Measurements from ENCODE around the gene CDYL2.

Gene CDYL2

DNA sequence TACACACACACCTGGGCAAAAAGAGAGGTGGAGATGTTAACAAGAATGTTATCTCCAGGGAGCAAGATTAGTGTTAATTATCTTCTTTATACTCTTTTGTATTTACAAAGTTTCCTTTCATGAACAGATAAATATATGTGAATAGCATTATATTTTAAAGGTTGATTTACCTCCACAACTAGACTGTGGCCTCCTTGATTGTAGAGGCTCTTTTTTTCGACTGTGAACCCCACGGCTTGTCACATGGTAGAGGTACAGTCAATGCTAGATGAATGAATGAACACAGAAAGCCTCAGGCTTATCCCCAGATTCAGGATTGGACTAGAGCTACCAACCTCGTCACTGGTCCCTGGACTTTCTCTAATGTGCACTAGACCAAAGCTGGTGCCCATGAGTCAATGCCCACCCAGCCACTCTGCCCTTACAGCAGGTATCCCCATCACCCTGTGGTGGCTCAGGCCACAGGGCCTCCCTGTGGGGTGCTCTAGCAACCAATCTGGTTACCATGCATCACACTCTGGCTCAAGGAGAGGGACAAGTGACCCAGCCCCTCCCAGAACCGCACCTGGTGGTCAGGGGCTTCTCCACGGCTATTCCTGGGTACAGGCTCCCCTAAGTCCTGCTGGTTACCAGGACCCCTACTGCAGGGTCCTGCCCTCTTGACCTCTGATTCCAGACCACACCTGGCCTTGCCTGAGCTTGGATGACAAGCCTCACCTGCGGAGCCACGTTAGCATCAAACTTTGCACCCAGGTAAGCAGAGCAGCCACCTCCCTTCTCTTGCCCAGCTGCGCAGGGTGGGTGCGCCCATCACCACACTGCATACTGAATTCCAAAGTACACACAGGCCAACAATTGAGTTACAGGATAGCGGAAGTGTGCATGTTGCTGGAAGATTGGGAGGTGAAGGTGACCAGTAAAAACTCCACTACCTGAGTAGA, 101.0 kb downstream of the CDYL2 start:
- no peak for DNase-seq

DNA sequence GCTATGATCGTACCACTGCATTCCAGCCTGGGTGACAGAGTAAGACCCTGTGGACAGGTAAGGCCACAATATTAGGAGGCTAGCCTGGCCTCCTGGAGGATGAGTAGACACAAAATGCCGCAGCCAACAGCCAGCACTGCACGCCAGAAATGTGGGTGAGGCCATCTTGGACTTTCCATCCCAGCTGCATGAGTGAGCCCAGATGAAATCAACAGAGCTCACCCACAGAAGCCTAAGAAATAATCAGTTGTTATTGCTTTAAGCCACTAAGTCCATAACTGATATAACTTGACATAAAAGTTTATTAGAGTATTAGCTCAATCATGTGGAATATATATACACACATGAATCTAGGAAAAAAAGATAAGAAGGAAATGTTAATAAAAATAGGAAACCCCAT, 101.7 kb downstream of the CDYL2 start:
- no peak for DNase-seq

DNA sequence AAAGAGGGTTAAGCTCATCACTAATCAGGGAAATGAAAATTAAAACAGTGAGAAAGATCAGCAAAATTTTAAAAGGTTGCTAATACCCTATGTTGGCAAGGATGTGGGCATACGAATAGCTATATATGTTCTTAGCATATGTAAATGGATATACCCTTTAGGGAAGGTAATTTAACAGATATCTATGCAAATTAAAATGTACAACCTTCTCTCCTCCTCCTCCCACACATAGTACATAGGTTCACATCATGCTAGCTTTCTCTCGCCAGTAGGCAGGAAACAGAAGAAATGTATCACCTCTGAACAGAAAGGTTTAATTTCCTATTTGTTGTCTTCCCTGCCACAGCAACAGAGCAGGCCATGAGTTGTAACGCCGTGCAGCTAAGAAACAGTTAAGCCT, 103.8 kb downstream of the CDYL2 start:
- no peak for DNase-seq

DNA sequence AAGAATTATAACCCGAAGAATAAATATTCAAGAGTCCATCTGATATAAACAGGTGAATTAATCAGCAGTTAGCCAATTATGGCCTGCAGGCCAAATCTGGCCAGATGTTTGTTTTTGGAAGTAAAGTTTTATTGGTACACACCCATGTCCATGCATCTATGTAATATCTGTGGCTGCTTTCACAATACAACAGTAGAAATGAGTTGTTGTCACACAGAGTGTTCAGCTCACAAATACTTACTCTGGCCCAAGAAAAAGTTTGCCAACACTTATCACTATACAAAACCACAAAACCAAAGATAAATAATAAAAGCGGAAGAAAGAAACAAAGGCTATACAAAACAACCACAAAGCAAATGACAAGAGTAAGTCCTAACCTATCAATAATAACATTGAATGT, 109.4 kb downstream of the CDYL2 start:
- DNase-seq: no peak

DNA sequence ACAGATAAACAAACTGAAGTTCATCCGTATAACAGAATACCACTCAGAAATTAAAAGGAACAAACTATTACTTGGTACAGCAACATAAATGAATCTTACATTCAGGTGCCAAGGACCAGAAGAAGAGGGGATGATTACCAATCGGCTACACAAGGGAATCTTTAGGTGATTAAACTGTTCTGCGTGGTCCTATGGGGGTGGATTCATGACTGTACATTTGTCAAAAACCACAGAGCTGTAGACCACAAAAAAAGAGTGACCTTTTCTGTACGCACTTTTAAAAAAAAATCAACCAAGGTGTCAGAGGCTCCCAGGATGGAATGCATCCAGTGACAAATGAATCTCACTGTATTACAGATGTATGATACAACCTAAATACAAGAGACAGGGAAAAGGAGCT, 110.8 kb downstream of the CDYL2 start:
- no peak for DNase-seq

DNA sequence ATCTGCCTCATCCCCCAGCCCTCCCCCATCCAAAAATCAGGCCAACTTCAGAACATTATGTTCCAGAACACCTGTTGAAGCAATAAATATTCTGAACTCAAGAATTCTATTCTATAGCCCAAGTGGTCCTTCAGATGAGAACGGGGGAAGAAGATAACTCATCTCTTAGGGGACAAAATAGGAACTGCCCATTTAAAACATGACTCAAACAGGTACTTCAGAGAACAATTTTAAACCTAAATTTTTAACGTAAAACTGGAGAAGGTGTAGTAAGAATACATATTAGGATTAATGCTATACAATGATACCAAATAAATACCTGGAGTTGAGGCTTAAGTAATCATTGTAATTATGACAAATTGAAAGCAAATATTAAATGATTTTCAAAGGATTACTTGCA, 112.1 kb downstream of the CDYL2 start:
- no peak for DNase-seq

DNA sequence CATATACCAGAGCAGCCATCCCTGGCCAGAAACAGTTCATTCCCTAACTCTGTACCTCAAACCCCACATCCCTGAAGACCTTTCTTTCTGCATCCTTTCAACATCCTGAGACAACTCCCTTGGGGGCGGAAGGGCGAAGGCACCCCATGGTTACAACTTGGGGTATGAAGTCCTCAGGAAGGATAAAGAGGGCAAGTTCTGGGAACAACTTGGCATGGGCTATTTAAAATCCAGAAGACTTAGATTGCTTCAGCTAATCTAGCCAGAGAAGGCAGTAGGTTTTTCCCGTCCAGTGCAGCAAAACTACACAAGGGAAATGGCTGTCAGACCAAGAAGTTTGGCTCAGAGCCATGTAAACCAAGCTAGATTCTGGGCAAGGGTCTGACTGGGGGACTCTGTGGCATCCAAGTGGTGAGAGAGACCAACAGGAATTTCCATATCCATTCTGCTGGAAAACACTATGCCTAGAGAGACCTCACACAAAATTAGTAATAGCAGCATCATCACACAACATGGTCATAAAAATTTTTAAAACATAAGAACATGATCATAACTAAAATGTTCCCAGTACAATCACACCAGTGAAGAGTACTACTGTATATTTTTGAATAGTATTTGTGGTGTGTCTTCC, 113.2 kb downstream of the CDYL2 start:
- no peak for DNase-seq

DNA sequence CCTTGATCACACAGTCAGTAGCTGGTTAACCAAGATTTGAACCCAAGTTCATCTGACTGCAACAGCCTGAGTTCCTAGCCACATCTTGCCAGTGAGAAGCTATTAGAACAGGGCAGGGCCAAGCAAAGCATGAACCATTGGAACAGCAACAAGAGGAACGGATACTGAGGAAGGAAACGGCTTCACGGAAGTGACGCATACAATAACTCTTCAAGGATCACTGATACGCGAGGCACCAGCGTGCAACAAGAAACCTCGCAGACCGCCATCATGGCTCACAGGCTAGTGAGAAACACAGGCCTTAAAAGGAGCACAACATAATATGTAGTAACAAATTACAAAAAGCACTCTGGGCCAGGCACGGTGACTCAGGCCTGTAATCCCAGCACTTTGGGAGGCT, 114.9 kb downstream of the CDYL2 start:
- DNase-seq: no peak

DNA sequence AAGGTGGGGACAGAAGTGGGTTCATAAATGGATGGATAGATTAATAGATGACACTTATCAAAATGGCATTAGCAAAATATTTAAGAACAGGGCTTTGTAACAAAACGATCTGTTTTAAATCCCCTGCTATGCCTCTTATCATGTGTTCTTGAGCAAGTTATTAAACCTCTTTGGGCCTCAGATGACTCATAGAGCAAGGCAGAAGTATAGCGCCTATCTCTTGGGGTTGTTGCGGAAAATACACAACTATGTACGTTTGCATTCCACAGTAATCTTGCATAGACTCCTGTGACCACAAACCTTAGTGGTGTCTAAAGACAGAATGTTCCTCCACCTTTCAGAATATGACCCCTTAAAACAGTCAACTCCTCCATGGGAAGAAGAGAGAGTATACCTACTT, 116.8 kb downstream of the CDYL2 start:
- DNase-seq: no peak

DNA sequence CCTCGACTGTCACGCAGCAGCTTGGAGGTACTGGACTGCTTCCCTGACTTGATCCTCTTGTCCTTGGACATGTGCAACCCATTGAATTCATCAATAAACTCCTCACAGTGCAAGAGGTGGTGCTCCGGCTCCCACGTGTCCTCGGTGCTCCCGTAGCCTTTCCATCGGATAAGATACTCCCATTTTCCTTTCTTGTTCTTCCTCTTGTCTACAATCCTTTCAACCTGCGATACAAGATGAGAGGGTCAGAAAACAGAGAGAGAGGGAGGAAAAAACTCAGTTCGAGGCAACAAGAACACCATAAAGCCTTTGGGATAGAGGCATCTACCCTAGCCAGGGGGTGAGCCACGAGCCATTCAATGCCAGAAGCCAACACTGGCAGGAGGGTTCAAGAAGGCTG, 119.5 kb downstream of the CDYL2 start:
- no peak for DNase-seq

DNA sequence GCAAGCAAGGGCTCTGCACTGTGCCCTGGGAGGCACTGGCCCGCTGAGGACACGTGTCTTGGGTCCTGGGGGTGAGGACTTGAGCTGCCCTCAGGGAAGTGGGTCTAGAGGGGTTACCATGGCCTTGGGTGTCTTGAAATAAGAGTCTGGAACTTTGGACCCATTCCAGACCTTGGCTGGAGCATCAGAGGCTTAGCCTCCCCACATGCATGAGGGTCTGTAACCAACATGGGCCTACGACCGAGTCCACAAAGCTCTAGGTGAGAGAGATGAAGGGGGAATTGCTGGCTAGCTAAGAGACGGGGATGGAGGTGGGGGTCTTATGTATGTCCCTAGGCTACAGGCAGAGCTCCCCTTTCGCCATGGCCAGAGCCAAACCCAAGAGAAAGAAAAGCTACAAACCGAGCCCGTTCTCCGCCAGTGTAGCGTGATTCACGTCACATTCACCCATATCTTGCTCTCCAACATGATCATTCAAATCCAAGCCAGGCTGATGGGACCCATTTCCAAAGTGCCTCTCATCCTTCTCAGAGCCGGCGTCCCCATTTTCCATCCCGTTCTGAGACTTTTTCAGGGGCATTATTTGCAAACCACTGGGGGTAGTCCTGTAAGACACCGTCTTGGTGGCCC, 120.1 kb downstream of the CDYL2 start:
- DNase-seq: no peak

DNA sequence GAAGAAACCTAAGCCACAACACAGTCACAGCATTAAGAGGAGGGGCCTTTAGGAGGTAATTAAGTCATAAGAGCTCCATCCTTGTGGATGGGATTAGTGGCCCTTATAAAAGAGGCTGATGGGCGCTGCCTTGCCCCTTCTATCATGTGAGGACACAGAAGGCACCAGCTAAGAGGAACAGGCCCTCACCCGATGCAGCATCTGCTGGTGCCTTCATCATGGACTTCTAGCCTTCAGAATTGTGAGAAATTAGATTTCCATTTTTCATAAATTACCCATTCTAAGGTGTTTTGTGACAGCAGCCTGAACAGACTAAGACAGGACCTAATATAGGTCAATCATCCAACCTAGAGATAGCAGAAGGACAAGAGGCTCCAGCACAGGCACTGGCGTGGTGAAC, 120.8 kb downstream of the CDYL2 start:
- DNase-seq: no peak

DNA sequence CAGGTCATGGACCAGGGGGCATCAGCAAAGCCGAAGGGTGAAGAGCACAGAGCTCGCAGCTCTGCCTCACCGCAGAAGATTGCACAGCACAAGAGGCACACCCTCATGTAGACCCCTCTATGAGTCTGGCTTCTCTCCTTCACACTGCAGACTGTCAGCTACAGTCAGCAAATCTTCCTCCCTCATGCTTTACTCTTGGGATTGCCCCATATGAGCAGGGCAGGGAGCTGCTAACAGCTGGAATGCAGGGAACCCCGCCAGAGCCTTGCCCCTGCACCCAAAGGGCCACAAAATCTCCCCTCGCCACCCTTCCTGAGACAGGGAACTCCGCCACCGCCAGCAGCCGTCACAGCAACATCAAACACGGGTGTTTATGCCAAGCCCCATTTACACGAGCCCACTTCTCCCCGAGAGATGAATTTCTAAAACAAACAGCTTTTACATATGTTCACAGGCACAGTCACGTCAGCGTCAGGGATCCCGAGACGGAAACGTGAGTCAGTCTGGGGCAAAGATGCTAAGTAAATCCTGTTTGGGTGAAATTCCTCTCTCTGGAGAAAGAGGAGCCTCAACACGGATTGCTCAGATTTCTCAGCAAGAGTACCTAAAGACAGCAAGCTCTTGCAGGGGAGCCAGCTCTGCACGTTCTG, 121.9 kb downstream of the CDYL2 start:
- no peak for DNase-seq

DNA sequence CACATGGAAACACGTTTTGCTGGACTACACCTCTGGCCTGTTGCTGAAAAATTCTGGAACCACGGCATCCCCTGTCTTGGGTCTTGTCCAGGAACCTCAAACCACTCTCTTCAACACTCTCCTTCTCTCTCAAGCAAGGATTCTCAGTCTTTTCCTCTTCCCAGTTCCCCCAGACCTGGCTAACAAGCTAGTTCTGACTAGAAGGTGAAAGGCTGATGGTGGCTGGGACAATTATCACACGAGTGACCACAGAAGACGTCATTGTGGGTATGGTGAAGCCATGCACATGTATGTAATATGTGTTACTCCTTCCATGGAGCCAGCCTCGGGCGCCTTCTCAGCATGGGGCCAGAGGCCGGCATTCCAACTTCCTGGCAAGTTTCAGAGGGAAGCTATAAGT, 123.0 kb downstream of the CDYL2 start:
- no peak for DNase-seq

DNA sequence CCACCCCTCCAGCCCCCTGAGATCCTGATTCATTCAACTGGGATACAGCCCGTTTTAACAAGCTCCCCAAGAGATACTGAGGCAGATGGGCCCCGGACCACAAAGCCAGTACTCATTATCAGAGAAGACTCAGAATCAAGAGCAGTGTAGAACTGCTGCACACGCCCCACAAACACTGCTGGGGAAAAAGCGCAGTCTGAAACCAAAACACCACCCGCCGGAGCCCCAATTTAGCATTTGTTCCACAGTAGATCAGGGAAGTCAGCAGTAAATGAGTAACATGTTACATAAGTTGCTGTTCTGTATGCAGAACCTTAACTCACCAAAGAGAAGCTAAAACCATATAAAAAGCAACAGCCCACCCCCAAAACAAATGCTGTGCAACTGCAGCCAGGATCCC, 123.6 kb downstream of the CDYL2 start:
- DNase-seq: no peak

DNA sequence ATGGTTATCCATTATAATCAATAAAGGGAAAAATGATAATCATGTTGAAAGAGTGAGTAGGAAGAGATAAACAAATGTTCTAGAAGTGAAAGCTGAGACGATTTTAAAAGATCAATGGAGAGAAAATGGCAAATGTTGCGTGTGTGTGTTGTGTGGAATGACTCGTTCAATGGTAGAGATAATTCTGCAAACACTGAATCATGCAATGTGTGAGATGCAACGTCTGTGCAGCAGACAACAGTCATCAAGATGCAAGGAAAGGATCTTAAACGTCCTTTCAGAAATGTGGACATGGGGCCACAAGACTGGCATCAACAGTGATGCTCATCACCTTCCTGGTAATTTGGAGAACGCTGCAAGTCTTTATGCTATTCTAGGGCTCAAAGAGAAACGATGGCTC, 124.4 kb downstream of the CDYL2 start:
- DNase-seq: no peak

DNA sequence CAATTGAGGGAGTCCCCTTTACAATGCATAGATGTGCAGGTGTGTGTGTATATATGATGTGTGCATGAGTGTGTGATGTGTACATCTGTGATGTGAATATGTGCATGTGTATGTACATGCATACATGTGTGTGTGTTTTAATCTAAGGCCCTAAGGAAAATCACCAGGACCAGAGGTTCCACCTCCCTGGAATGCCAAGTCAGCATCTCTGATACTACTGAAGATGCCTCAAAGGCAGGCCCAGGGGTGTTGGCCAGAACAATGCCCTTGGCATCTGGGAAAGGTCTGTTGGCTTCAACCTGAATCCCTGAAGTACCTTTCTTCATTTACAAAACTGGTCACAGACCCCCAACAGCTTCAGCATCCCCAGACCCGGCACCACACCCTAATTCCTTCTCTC, 129.5 kb downstream of the CDYL2 start:
- no peak for DNase-seq

DNA sequence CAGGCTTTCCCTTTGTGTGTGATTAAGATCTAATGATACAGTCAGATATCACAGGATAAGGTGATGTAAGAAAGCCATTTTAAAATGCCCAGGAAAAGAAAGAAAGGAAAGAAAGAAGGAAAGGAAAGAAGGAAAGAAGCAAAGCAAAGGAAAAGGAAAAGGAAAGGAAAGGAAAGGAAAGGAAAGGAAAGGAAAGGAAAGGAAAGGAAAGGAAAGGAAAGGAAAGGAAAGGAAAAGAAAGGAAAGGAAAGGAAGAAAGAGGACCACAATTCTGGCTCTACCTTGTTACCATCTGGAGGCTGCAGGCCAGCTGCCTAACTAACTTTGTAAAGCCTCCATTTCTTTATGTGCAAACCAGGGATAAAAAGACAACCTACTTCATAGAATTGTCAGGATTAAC, 132.0 kb downstream of the CDYL2 start:
- no peak for DNase-seq

DNA sequence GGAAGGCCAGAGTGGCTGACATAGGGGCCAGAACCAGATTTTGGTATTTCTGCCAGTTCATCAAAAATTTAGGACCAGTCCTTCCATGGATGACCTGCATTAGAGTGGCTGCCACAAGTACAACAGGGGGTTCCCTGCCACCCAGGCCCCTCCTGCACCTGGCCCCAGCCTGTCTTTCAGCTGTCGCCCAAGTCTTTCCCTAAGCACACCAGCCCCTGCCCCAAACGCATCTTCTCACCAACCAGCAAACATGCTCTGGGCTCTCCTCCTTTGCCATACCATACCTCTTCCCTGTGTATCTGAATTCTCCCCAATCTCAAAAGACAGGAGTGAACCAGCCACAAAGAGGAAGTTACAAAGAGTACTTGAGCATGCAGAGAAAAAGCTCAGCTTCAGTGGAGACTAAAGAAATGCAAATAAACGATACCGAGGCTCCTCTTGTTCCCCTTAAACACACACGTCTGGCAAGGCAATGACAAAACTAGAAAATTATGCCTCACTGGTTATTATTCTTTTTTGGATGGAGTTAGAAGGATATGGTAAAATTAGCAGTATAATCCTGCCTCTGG, 133.0 kb downstream of the CDYL2 start:
- no peak for DNase-seq

DNA sequence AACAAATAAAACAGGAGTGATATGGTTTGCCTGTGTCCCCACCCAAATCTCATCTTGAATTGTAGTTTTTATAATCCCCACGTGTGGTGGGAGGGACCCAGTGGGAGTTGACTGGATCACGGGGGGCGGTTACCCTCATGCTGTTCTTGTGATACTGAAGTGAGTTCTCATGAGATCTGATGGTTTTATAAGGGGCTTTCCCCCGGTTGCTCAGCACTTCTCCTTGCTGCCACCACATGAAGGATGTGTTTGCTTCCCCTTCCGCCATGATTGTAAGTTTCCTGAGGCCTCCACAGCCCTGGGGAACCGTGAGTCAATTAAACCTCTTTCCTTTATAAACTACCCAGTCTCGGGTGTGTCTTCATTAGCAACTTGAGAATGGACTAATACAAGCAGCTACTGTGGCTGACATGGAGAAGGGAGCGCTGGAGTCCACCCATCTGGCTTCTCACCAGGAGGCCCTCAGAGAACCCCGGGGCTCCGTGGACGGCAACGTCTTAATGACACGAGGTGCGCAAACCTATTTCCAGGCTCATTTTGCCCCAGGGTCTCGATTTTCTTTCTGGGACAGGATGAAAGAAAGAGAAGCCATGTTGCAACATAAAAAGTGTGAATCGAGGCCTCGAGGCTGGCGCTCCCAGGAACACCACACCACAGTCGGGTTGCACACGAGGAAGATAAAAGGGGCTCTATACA, 134.1 kb downstream of the CDYL2 start:
- no peak for DNase-seq

DNA sequence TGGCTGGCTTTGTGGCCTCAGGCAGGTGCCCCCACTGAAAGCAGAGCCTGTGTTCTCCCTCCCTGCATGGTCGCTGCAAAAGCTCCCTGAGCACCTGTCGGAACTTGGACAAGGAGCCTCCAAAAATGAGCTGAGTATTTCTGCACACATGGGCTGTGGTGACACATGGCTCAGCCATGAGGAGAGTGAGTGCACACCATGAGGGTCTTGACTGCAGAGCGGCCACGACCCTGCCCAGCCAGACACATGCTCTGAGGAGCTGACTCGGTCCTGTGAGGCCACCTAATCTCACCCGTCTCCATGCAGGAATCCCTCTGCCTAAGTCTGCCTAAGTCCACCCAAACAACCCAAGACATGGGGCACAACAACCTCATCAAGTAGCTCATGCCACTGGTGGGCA, 134.7 kb downstream of the CDYL2 start:
- no peak for DNase-seq

DNA sequence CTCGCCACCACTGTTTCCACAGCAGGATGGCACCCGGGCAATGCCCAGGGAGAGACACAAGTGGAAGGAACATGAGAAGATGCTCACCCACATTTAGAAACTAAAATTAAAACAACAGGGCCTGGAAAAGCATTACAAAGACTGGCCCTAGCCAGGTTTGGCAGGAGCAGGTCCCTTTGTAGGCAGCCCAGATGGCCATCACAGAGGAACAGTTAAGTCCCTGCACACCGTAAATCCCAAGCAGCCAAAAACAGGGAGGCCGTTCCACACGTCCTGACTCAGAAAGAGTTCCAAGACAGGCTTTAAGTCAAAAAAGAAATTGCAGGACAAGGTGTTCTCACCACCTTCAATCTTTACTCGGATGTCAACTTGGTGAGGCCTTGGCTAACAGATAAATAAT, 136.5 kb downstream of the CDYL2 start:
- DNase-seq: no peak

DNA sequence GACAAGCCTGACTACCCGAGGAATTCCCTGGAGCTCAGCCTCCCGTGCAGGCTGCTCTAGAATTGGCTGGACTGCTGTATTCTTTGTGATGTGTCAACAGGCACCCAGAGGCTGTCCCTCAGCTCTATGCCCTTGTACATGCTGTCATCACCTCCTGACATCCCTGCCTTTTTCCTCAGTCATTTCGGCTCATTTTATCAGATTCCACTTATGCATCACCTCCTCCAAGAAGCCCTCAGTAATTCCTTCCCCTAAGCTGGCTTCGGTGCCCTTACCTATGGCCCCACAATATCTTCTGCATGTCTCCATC, 137.2 kb downstream of the CDYL2 start:
- no peak for DNase-seq

All from NCI-H446 treated with DMSO at 0.1 percent for 48 hours (cell line).